HG02970 (cell line): ENCODE measurements around the gene CHI3L2.
"Not testable (repeated sequence)": the region's sequence is repeated elsewhere in the genome, so short reads cannot be mapped to it uniquely, and the experiment has no call there.

Experiments used
- ATAC-seq: cut with Tn5 transposase; IDR thresholded peaks from one replicate; pipeline ENCODE4 v1.9.1; 2021; ENCODE audit warnings: mild to moderate bottlenecking, moderate library complexity, moderate number of reproducible peaks; ENCODE audit not compliant: unreplicated experiment, low FRiP score

CHI3L2 gene

DNA sequence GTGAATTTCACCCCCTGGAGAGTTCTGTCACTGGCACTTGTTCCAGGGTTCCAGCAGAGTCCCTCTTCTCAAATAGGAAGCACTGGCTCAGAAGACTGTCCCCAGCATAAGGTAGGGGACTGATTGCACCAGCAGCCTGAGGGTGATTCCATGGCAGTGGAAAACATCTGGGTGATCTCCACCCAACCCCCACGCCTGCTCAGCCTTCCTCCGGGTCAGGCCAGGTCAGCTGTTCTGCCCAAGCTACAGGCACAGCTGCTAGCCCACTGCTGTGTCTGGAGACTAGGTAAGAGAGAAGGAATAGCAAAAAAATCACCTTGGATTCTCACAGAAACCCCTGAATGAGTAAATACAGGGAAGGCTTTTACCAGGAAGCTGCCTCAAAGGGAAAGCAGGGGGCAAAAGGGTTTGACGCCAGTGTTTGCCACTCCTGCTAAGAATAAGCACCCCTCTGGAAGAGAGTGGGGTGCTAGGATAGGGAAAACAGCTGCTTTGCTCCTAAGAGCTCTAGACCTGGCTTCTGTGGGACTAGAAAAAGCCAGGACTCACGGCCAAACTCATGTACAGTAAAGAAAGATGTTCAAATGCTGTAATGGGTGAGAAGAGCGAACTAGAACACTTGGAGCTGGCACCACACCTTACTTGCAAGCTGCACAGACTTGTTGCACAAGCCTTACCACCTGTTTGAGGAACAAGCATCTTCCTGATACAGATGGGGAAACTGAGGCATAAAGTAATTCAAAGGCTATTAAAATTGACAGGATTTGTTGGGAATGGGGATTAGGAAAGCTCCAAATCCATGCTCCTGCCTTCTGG is 26.0 kb upstream of the CHI3L2 start:
- no peak for ATAC-seq

DNA sequence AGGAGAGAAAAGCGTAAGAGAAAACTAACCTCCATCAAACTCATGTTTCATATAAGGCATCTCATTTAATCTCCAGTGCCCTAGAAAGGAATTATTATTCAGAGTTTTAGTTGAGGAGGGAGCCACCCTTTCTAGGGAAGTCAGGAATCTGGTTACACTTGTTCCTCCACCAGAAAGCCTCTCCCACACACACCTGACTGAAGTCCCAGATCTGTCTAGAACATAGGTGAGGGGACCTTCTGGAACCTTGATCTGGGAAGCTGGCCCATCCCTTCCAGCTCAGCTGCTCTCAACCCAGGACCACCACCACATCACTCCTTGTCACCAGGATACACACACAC is 25.2 kb upstream of the CHI3L2 start:
- ATAC-seq: no peak

DNA sequence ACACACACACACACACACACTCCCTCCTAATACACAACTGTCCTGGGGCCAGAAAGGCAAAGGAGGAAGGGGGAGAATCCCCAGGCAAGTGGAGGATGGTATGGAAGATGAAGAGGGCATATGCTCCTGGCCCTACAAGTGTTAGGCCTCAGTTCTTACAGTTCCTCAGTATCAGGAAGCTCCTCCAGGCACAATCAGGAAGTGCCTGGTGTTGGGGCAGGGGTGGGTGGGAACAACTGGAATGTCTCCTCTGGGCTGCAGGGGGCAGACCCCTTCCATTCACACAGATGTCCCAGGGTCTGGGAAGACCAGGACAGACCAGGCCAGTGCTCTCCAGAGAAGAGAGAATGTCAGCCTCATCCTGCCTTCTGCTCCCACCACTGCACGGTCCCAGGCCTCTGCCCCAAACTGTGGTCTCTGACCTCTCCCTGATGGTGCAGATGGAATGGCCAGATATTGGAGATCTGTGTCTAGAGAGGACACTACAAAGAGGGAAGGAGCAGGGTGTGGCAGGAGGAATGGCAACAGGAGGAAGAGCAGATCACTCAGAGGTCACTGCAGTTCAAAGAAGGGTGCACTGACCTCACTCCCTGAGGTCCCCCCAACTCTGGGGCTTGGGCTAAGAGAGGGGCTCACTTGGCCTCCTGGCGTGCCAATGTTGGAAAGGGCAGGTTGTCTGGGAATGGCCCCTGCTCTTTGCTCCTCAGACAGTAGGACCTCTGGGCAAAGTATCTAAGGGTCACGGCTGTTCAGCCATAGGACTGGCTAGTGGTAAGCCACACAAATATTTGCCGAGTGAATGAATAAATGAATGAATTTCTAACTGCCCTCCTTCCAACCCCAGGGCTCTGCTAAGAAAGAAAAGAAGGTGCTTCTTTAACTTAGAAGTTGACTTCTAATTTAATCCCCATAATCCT is 24.5 kb upstream of the CHI3L2 start:
- ATAC-seq: no peak

DNA sequence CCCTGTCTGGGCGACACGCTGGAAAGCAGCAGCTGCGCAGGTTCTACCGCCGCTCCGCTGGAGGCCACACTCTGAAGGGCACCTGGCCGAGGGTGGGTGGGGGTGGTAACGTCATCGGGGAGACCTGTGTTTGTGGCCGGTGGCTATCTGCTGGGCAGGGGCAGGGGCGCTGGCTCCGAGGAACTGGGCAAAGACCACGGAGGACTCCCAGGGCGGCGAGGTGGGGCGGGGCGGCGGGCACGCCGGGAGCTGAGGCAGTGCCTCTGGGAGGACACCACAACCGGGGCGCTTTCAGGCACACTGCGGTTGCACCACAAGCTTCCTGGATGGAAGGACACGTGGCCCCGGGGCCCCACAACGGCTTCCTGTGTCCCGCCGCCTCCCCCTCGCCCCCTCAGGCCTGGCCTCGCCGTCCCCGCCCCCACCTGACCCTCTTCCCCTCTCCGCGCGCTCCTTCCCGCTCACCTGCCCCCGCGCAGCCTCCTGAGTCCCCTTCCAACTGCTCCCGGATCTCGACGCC is 23.8 kb upstream of the CHI3L2 start:
- ATAC-seq: peak; percentile 48

DNA sequence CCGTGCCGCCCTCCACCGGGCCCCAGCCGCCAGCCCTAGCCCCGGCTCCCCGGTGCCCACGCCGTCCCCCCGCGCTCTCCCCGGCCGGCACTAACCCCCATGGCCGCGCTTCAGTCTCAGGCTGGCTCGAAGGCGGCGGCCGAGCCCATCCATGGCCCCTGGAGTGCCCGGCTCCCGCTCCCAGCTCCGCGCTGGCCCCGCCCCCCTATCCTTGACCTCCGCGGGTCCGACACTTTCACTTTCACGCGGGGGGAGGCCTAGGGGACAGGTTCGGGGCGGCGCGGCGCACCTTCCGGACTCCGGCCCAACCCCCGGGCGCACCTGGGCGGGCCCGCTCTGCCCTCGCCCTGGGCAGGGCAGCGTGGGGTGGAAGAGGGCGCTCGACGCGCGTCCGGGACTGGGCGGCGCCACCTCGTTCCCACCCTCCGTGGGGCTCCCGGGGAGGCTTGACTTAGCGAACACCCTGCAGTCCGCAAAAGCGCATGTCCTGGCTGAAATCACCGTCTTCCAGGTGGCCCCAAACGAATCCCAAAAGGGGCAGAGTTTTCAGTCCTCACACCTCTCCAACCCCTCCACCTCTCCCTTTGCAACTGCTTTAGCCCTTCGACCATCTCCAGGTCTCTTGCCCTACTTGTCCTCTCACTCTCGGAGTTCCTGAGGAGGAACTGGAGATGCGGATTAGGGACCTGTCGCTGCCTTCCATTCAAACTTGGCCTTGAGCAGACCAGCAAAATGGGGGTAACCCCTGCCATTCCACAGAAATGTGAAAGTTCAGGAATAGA is 23.1 kb upstream of the CHI3L2 start:
- ATAC-seq: peak; percentile 68

DNA sequence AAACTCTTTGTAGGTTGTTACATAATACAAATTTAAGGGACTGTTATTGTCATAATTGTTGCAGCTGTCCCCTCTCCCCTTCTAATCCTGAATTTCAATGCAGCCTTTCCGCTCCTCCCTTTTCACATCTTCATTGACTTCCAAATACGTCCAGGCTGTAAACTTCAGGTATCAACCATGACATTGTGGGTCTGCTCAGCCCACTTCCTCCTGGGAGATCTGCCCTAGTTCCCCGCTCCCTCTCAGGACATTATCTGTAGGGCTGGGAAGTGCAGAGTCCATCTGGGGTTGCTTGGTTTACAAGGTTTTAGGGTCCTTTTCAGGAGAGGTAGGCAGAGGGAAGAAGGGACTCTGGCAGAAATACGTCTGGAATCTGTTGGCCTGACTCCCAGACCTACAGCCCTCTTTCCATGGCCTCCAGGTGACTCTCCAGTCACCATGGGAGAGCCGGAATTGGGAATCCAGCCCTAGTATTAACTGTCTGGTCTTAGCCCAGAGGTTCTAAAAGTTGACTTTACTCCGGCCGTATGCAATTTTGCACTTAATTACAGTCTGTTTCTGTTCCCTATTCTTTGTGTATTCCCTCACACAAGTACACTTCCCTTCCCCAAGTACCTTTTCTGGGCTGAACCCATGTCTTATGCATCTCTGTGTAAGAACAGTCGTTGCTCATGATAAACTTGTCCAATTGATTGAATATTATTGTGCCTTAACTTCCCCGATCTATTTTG is 22.4 kb upstream of the CHI3L2 start:
- no peak for ATAC-seq

DNA sequence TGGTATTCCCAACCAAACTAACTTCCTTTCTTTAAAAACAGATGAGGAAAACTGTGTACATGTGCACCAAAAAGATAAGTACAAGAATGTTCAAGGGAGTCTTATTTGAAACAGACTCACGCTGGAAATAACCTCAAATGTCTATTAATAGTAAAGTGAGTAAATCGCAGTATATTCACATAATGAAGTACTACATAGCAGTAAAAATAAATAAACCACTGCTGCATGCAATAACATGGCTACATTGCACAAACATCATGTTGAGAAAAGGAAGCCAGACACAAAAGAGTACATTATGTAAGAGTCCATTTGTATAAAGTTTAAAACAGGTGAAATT is 21.8 kb upstream of the CHI3L2 start:
- ATAC-seq: no peak

DNA sequence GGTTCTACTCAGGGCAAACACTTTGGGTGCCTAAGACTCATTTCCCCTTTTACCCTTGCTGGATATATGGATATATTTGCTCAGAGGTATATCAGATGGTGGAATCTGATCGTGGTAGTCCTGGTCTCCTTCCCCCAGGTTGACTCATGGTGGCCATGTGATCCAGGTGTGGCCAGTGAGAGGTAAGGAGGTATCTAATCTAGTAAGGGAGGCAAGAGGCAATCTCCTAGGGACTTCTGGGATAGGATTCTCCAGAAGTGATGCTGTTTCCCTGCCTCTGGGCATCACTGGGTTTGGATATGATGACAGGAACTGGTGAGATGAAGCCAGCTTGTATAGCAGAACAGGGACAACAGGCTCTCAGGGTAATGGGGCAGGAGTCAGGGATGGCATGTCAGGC is 18.6 kb upstream of the CHI3L2 start:
- no peak for ATAC-seq

DNA sequence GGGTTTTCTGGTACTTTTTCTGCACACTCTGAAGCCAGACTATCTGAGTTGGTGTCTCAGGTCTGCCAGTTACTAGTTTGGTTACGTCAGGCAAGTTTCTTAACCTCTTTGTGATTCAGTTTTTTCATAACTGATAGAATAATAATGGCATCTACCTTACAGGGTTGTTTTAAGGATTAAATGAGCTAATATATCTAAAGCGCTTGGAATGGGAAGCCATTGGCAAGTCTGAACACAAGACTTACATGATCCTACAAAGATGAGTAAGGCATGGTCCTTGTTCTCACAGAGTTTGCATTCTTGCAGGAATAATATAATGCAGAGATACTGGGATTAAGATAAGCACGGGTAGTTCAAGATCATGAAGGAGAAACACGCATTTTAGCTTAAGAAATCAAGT is 17.9 kb upstream of the CHI3L2 start:
- no peak for ATAC-seq

DNA sequence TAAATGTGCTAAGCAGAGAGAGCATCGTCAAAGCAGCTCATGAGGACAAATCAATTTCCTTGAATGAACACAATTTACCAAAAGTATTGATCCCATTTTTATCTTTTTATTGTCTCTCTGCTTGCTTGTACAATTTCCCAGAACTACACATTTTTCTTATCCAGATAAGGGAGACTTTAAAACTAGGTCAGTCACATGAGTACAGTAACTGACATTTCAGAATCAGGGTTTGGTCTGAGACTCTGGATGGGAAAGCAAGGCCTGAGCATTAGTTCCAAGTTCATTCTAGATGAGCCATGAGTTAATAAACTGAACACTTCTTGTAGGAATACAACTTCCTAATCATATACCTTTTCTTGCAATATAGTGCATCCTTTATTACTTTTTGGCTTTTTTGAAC is 15.6 kb upstream of the CHI3L2 start:
- no peak for ATAC-seq

DNA sequence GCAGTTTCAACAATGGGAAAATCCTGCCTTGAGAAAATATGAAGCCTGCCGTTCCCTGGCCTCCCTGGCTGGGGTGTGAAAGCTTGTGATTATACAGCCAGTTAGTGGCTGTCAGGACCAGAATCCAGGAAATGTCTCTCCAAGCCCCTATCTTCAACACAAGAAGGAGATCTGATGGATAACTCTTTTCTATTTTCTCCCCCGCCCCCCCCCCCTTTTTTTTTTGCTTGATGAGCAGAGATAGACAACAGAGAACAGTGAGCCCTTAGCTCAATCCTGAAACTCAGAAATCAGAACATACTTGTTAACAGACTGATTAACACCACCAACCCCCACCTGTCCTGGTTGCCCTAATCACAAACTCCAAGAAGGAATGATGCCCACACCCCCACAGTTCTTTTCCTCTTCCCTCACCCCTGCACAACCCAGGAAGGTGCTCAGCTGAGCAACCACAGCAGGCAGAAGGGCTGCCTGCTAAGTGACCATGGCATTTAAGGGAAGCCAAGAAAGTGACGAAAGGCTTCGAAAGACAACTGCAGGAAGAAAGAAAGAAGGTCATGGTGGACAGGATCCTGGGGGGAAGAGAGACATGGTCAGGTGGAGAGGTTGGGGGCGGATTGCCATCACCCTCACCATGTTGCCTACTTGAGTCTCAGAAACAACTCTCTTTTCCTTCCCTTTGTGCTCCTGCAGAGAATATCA is 14.7 kb upstream of the CHI3L2 start:
- no peak for ATAC-seq

DNA sequence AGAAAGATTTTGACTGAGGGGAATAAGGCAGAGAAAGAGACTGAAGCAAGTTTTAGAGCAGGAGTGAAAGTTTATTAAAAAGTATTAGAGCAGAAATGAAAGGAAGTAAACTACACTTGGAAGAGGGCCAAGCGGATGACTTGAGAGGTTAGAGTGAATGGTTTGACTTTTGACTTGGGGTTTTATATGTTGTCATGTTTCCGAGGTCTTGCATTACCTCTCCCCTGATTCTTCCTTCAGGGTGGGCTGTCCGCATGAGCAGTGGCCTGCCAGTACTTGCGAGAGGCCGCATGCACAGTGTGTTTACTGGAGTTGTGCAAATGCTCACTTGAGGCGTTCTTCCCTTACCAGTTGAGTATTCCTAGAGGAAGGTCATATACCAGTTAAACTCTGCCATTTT is 14.1 kb upstream of the CHI3L2 start:
- no peak for ATAC-seq

DNA sequence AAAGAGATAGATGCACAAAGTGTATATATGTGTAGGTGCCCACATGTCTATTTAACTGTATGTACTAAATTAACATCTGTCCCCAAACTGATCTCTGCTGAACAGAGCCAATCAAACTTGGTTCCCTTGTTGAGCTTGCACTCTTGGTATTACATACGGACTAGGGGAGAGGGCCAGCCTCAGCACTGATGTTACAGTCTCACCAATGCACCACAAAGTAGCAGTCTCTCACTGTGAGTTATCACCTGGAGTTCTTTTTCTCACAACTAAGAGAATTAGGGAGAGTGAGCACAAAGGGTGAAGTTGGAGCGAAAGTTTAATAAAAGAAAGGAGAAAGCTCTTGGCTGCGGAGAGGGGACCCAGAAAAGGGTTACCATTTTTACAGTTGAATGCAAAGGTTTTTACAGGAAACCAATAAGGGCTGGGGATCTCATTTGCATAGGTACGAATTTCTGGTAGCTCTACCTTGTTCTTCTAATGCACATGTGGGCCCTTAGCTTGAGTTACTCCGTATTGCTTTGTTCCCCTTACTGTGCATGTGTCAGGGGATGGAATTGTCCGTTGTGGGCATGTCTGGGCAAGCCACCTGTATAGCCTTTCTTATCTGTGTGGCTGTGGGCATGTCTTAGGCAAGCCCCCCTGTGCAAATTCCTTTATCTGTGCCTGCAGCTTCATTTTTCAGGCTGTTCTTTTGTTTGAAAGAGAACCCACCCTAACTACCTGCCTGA is 13.3 kb upstream of the CHI3L2 start:
- ATAC-seq: no peak

DNA sequence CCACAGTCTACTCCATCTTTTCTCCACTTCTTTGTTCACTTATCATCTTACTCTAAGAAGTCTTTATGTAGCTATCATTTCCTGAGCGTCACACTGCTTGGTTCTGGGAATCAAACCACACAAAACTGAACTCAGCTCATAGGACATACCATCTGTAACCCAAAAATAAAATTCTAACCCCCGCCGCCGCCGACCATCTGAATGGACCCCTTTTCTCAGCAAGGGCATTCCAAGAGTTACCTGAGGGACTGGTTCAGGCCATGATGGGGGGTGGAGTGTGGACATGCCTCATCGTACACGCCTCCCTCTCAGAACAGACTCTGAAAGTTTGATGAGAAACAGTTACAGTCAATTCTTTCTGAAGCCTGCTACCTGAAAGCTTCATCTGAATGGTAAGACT is 12.6 kb upstream of the CHI3L2 start:
- no peak for ATAC-seq

DNA sequence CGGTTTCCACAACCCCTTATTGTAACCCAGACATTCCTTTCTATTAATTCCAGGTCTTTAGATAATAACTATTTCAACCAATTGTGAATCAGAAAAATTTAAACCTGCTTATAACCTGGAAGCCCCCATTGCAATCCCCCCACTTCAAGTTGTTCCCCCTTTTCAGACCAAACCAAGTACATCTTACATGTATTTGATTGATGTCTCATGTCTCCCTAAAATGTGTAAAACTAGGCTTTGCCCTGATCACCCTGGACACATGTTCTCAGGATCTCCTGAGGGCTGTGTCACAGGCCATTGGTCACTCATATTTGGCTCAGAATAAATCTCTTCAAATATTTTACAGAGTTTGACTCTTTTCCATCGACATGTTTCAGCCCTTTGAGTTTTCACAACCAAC is 12.2 kb upstream of the CHI3L2 start:
- not testable (repeated sequence) for ATAC-seq

DNA sequence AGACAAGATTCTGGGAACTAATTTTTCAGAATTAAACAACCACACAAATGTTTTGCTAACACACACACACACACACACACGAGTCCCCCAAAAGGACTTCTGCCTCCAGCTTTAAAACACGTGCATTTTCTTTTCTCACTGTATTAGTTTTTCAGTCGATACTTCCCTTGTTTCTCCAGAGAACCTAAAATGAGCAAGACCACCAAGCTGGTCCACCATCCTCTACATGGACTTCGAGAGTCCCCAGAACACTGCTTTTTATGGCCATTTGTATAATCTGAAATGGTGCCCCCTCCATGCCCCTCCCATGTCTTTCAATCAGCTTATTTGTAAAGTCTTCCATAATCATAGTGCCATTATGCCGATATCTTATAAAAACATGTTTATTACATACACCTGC is 10.8 kb upstream of the CHI3L2 start:
- no peak for ATAC-seq

DNA sequence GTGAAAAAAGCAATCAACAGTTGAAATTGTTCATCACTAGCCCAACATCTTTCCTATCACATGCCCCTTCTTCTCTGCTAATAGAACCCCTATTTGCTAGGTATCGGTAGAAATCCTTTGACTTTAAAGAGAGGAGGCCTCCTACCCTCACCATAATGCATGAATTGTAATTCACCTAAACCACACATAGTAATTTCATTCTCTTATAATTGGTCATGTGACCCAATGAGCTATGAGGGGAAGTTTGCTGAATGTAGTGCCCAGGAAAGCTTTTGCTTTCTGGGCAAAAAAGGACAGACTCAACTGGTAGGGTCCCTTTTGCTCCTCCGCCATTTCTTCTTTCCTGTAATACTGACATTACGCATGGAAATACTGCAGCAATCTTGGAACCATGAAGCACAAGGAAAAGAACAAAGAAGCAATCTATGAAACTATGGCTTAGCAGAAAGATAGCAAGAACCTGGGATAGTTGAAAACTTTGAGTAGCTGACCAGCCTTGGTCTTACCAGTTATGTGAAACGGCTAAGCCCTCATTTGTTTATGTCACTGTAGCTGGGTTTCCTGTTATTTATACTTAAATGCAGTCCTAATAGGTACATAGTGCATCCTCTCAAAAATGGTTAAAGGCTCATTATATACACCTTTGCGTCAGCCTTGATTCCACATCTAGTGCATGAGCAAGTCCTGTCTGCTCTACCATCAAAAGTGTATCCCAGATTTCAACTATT is 10.2 kb upstream of the CHI3L2 start:
- ATAC-seq: no peak
